VCaP (cell line): ENCODE results near the gene CFAP299.
"Not testable (repeated sequence)": the region's sequence is repeated elsewhere in the genome, so short reads cannot be mapped to it uniquely, and the experiment has no call there.

Experiments
- H3K27ac ChIP-seq: fragments of 450-650 bp; 2 replicates; pipeline ENCODE4 v1.5.1; 2017
- CTCF ChIP-seq: fragments of 450-650 bp; conservative IDR thresholded peaks from 2 replicates; pipeline ENCODE4 v1.5.1; 2017; ENCODE audit warnings: mild to moderate bottlenecking, moderate library complexity

CFAP299 gene

DNA sequence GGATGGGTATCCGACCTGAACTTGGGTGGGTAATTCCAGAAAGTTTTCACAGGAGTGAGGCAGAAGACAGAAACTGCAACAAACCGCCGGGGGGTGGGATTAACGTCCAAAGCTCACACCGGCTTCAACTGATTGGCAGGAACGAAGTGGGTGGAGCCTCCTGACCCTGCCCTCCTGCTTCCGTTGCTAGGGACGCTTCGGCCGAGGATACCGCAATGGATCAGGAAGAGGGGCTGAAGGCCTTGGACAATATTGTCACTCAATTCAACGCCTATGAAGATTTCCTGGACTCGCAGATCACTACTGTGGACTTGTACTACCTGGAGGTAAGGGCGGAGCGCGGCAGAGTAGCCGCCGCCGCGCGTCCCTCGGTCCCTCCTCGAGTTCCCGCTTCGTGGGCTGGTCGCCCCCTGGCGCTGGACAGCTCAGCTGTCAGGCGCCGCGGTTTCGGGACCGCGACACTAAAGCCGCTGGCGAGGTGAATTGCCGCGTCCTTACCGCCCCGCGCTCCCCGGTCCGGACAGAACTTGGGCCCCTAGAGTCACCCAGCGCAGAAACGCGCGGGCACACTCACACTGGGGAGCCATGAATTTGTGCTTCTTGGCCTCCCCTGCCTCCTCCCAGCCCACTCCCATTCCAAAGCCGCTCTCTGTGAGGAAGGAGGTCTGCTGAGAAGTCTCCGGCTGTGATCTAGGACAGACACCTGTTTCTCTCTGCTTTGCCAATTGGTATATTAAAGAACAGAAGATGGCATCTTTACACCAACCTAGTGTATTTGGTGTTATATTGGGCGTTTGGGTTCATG is at the start of gene CFAP299:
CFAP299 (plus strand) TSS at position 177 of the 805 bp plus-strand sequence.
- H3K27ac ChIP-seq = no peak within 1 kb of the TSS
- peak; percentile 75 for TF ChIP-seq CTCF

DNA sequence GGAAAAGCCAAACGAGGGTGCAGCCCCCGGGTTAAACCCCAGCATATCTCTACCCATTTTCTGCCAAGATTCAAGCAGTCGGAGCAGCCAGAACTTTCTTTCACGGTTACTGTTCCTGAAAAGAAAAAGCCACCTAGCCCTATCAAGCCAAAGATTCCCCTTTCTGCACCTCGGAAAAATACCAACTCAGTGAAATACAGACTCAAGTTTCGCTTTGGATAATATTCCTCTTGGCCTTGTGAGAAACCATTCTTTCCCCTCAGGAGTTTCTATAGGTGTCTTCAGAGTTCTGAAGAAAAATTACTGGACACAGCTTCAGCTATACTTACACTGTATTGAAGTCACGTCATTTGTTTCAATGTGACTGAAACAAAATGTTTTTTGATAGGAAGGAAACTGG is 49.1 kb upstream of the CFAP299 start:
- no peak for TF ChIP-seq CTCF
- H3K27ac ChIP-seq = no peak overlapping the region

DNA sequence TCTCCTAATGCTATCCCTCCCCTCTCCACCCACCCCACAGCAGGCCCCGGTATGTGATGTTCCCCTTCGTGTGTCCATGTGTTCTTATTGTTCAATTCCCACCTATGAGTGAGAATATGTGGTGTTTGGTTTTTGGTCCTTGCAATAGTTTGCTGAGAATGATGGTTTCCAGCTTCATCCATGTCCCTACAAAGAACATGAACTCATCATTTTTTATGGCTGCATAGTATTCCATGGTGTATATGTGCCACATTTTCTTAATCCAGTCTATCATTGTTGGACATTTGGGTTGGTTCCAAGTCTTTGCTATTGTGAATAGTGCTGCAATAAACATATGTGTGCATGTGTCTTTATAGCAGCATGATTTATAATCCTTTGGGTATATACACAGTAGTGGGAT is 44.9 kb upstream of the CFAP299 start:
- not testable (repeated sequence) for H3K27ac ChIP-seq

- no peak overlapping the region for H3K27ac ChIP-seq
- no peak for TF ChIP-seq CTCF
Measured at GRCh38 chr4:80294206-80294605, 41.3 kb upstream of the CFAP299 start.

DNA sequence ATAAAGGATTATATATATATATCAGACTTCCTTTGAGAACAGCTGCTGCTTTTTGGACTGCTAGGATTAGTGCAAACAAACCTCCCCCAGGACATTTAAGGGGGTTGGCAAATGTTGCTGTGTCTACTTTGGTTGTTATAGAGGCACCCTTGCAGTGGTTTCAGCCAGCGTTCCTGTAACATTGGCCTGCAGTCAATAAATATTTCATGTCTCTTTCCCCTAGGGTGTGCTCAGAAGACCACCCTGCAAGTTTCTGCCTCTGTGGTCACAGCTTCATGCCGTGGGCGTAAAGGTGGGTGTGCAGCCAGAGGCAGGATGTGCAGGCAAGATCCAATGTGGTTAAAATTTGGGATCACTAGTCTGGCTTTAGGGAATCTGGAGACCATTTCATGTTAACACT is 40.2 kb upstream of the CFAP299 start:
- TF ChIP-seq CTCF = no peak
- no peak overlapping the region for H3K27ac ChIP-seq

DNA sequence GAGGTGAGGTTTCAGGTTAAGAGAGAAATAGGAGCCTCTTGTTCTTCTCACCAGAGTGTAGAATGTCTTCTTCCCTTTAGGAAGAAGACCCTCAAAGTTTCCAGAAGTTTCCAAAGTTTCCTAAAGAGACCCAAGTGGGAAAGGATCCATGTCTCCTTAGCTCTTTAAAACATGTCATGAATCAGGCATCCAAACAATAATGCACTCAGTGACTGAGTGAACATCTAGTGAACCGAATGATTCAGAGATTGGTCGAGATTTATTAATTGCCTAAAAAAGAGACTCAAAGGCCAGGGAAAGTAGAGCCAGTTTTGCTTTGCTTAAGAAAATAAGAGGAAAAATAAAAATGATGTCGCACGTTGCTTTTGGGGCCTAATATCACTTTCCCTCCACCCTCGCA is 39.7 kb upstream of the CFAP299 start:
- no peak overlapping the region for H3K27ac ChIP-seq

DNA sequence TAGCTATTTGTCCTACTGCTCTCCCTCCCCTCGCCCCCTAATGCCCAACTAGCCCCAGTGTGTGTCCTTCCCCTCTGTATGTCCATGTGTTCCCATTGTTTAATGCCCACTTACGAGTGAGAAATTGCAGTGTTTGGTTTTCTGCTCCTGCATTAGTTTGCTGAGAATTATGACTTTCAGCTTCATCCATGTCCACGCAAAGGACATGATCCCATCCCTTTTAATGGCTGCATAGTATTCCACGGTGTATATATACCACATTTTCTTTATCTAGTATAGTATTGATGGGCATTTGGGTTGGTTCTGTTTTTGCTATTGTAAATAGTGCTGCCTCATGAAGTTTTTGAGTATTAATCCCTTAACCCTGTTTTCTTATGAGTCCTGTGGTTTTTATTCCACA is 33.6 kb upstream of the CFAP299 start:
- no peak overlapping the region for H3K27ac ChIP-seq
- TF ChIP-seq CTCF = no peak

More for the DNA sequence above, 39.7 kb upstream of the CFAP299 start:
- no peak for TF ChIP-seq CTCF

DNA sequence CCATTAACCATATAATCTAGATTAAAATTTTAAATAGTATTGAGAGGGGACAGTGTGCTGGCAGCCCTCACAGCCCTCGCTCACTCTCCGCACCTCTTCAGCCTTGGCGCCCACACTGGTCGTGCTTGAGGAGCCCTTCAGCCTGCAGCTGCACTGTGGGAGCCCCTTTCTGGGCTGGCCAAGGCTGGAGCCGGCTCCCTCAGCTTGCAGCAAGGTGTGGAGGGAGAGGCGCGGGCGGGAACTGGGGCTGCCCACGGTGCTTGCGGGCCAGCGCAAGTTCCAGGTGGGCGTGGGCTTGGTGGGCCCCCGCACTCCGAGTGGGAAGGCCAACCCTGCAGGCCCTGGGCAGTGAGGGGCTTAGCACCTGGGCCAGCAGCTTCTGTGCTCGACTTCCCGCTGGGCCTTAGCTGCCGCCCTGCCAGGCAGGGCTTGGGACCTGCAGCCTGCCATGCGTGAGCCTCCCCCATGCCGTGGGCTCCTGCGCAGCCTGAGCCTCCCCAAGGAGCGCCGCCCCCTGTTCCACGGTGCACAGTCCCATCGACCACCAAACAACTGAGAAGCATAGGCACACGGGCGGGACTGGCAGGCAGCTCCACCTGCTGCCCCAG is 32.8 kb upstream of the CFAP299 start:
- TF ChIP-seq CTCF = no peak
- H3K27ac ChIP-seq = no peak overlapping the region
